Middle frontal gyrus (tissue), 1 donor: ENCODE measurements around the gene ZCCHC2.

Source experiments
- DNase-seq: peaks from one replicate; pipeline ENCODE4 v3.0.0-alpha.2; 2015; ENCODE audit warnings: low spot score; ENCODE audit errors: extremely low spot score

ZCCHC2 gene

GRCh38 chr18:62607708-62608428 lies 85.0 kb downstream of the ZCCHC2 start:
- DNase-seq = no peak

- DNase-seq = no peak
These were observed 86.9 kb downstream of the ZCCHC2 start for GRCh38 chr18:62609764-62610163.

GRCh38 chr18:62610351-62610700 lies 87.5 kb downstream of the ZCCHC2 start:
- no peak for DNase-seq

- DNase-seq = no peak
These were observed 88.0 kb downstream of the ZCCHC2 start for GRCh38 chr18:62610701-62611411.

GRCh38 chr18:62611453-62612288 lies 88.8 kb downstream of the ZCCHC2 start:
- no peak for DNase-seq

GRCh38 chr18:62612289-62612645 lies 89.4 kb downstream of the ZCCHC2 start:
- no peak for DNase-seq

- no peak for DNase-seq
These were observed 90.0 kb downstream of the ZCCHC2 start for GRCh38 chr18:62612776-62613175.

- no peak for DNase-seq
These were observed 91.7 kb downstream of the ZCCHC2 start for GRCh38 chr18:62614494-62614893.

- DNase-seq = no peak
These were observed 93.5 kb downstream of the ZCCHC2 start for GRCh38 chr18:62616331-62616805.

- no peak for DNase-seq
These were observed 95.2 kb downstream of the ZCCHC2 start for GRCh38 chr18:62617793-62618591.

- DNase-seq = no peak
These were observed 95.9 kb downstream of the ZCCHC2 start for GRCh38 chr18:62618735-62619134.

- DNase-seq = no peak
These were observed 98.7 kb downstream of the ZCCHC2 start for GRCh38 chr18:62621546-62621945.

- no peak for DNase-seq
These were observed 102.2 kb downstream of the ZCCHC2 start for GRCh38 chr18:62625019-62625418.
